B cell (primary cell): ENCODE measurements around the gene CDAN1.

Source experiments
- CTCF ChIP-seq: fragments of 200-600 bp; IDR thresholded peaks from one replicate; pipeline ENCODE4 v1.8.0; 2022; ENCODE audit warnings: antibody characterized with exemption, mild to moderate bottlenecking
- EZH2 ChIP-seq: IDR thresholded peaks from 2 replicates; pipeline ENCODE4 v1.6.1; 2012; ENCODE audit warnings: borderline replicate concordance, low read depth, mild to moderate bottlenecking, moderate library complexity, low read length; ENCODE audit not compliant: insufficient read depth, poor library complexity, severe bottlenecking

- TF ChIP-seq CTCF (no peak), EZH2 (no peak)
These were observed 13.9 kb downstream of the CDAN1 start for GRCh38 chr15:42723068-42723467.
